Measurements from ENCODE around the gene TERT.

DNA sequence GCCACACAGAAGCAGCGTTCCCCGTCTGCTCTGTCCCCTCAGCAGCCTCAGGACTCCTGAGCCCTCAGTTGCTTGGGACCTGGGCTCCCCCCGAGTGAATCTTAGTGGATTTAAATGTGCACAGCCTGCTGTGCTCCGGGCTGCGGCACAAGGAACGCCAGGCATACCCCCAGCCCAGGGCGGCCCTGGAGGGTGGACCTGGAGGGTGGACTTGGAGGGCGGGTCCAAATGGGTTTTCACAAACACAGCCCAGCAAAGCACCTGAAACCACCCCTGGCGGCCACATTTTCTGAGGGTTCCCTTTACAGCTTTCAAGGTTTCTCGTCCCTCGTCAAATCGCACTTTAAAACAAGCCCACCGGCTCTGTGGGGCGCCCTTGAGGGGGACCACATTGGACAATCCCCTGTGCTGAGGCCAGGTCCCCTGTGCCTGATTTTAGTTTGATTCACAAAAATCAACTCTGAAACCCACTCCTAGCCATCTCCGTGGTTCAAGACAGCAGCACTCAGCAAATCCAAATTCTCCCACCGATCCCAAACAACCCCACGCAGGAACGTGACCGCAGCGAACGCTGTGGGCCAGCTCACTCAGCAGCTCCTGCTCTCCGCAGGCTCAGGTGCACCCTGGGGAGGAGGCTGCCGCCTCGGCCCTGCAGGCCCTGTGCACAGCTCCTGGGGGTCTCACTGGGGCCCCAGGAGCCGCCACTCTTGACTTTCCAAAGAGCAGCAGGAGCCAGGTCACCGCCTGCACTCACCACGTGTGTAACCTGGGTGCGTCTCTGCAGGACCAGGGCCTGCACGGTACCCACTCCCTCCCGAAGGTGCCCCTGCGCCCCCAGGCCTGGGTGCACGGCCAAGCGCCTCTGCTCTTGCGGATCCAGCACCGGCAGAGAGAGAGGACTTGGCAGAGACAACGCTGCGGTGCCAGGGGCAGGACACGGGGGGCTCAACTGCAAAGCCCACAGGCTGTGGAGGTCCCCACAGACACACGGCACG lies 29.1 kb downstream of the TERT start:
- TF ChIP-seq, protein P1, sequence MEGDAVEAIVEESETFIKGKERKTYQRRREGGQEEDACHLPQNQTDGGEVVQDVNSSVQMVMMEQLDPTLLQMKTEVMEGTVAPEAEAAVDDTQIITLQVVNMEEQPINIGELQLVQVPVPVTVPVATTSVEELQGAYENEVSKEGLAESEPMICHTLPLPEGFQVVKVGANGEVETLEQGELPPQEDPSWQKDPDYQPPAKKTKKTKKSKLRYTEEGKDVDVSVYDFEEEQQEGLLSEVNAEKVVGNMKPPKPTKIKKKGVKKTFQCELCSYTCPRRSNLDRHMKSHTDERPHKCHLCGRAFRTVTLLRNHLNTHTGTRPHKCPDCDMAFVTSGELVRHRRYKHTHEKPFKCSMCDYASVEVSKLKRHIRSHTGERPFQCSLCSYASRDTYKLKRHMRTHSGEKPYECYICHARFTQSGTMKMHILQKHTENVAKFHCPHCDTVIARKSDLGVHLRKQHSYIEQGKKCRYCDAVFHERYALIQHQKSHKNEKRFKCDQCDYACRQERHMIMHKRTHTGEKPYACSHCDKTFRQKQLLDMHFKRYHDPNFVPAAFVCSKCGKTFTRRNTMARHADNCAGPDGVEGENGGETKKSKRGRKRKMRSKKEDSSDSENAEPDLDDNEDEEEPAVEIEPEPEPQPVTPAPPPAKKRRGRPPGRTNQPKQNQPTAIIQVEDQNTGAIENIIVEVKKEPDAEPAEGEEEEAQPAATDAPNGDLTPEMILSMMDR (IDR thresholded peaks at IDR 0.05): no peak
- TF ChIP-seq POLR2A (IDR thresholded peaks at IDR 0.05): no peak
- no peak for TF ChIP-seq POLR2AphosphoS5 (IDR thresholded peaks at IDR 0.05)

Measured in breast epithelium (tissue), 3 donors.